Sciatic nerve (tissue), 2 donors: ENCODE data around the gene FUOM. TPM values are rescaled to one million over a fixed set of nuclear protein-coding genes. Genes with fewer than 3 reads are reported as not detected.

Source experiments
- ATAC-seq: fragments of 200-7000 bp; cut with Tn5 transposase; one replicate; pipeline ENCODE4 v1.9.1; 2020; ENCODE audit warnings: mild to moderate bottlenecking, moderate library complexity
- DNase-seq: peaks from one replicate; pipeline ENCODE4 v3.0.0-alpha.2; 2020; ENCODE audit warnings: low spot score
- intact Hi-C: fragments of 100-400 bp; cut with DNase I; formaldehyde crosslinking; loops from one replicate; pipeline ENCODE4 v1.14.2; 2022
- microRNA-seq: library from miRNA; unstranded; fragments of <30 nt; microRNA quantifications from one replicate; pipeline ENCODE4 v1.2.0, GENCODE V29; 2020
- total RNA-seq: library from RNA; stranded (reverse); fragmentation: NEBNext Ultra II Directional; extraction: Animal tissue kit (Norgen Biotek cat#: 25700); gene quantifications from one replicate; pipeline ENCODE4 v1.2.1, GENCODE V29; 2021
- donor health status: DM: no; HTN: no; CAD: no.
- donor health status: DM: no; HTN: no; CAD: no.

FUOM gene
- total RNA-seq, 1 donor from 2014 or later = 35.2 TPM

GRCh38 chr10:133307776-133308420 is 49.9 kb downstream of the FUOM start:
- peak; percentile 79 for DNase-seq
- intact Hi-C loops = no loop called here
- no peak for ATAC-seq

- ATAC-seq (no peak), DNase-seq (no peak)
- intact Hi-C loops = no loop called here
Measured at GRCh38 chr10:133306941-133307379, 50.9 kb downstream of the FUOM start.

GRCh38 chr10:133306097-133306476 is 51.7 kb downstream of the FUOM start:
- intact Hi-C loops = no loop called here
- no peak for ATAC-seq
- no peak for DNase-seq

Small RNA genes lying within 50 kb of the gene (microRNA-seq; reads per million reads assigned to microRNA genes)
- 1.4 reads per million for gene MIR3944

Other genes with a start within 250 kb of the FUOM start
- gene KNDC1, start 197.8 kb downstream of the FUOM start, total RNA-seq = 7.1 TPM
- gene UTF1, start 127.8 kb downstream of the FUOM start, total RNA-seq = not detected
- 3.0 TPM for gene VENTX, start 120.2 kb downstream of the FUOM start, total RNA-seq
- 20.7 TPM for gene ADAM8, start 81.2 kb downstream of the FUOM start, total RNA-seq
- gene TUBGCP2, start 49.1 kb downstream of the FUOM start, total RNA-seq = 55.9 TPM
- gene ZNF511, start 49.1 kb downstream of the FUOM start, total RNA-seq = 27.8 TPM
- 0.98 TPM for gene CALY, start 21.1 kb downstream of the FUOM start, total RNA-seq
- gene PRAP1, start 10.6 kb downstream of the FUOM start, total RNA-seq = 9.9 TPM
- 64.1 TPM for gene ECHS1, start 15.3 kb upstream of the FUOM start, total RNA-seq
- 9.6 TPM for gene PAOX, start 21.2 kb upstream of the FUOM start, total RNA-seq
- gene MTG1, start 36.1 kb upstream of the FUOM start, total RNA-seq = 44.0 TPM
- 0.13 TPM for gene SPRN, start 66.6 kb upstream of the FUOM start, total RNA-seq
- gene SCART1, start 95.9 kb upstream of the FUOM start, total RNA-seq = 4.7 TPM
- 5.7 TPM for gene CYP2E1, start 169.3 kb upstream of the FUOM start, total RNA-seq
- gene SYCE1, start 207.6 kb upstream of the FUOM start, total RNA-seq = 0.22 TPM